Astrocyte (in vitro differentiated cells and primary cell): Measurements from ENCODE around the gene HPSE. TPM values are rescaled to one million over a fixed set of nuclear protein-coding genes. Genes with fewer than 3 reads are reported as not detected.
"Not testable (repeated sequence)": the region's sequence is repeated elsewhere in the genome, so short reads cannot be mapped to it uniquely, and the experiment has no call there.

Experiments used
- DNase-seq: peaks from one replicate; pipeline ENCODE4 v3.0.0-alpha.2; 2010; ENCODE audit warnings: low read depth
- FAIRE-seq: peaks from 2 replicates; lab custom pipeline; 2011; peaks lifted over from hg19 to GRCh38; lab: Jason Lieb, UNC
- H2AFZ ChIP-seq: 2 replicates; pipeline ENCODE4 v1.6.0; 2012; ENCODE audit warnings: low read depth, low read length, inconsistent platforms
- H3K27ac ChIP-seq: 2 replicates; pipeline ENCODE4 v1.5.1; 2011; ENCODE audit warnings: low read depth, low read length, inconsistent platforms
- H3K27me3 ChIP-seq: 2 replicates; pipeline ENCODE4 v1.6.0; 2011; ENCODE audit warnings: low read length, inconsistent platforms; ENCODE audit not compliant: insufficient read depth
- H3K36me3 ChIP-seq: 2 replicates; pipeline ENCODE4 v1.5.1; 2011; ENCODE audit warnings: low read length, inconsistent platforms; ENCODE audit not compliant: insufficient read depth
- H3K4me1 ChIP-seq: 2 replicates; pipeline ENCODE4 v1.5.1; 2011; ENCODE audit warnings: low read length, inconsistent platforms; ENCODE audit not compliant: insufficient read depth
- H3K4me2 ChIP-seq: 2 replicates; pipeline ENCODE4 v1.6.0; 2012; ENCODE audit warnings: low read length, inconsistent platforms
- H3K4me3 ChIP-seq: 2 replicates; pipeline ENCODE4 v1.5.1; 2011; ENCODE audit warnings: low read depth, mild to moderate bottlenecking, low read length, inconsistent platforms; ENCODE audit not compliant: insufficient read depth
- H3K79me2 ChIP-seq: 2 replicates; pipeline ENCODE4 v1.6.0; 2012; ENCODE audit warnings: mild to moderate bottlenecking, low read length, inconsistent platforms; ENCODE audit not compliant: insufficient read depth
- H3K9ac ChIP-seq: 2 replicates; pipeline ENCODE4 v1.6.0; 2012; ENCODE audit warnings: mild to moderate bottlenecking, low read length, inconsistent platforms
- H3K9me3 ChIP-seq: 2 replicates; pipeline ENCODE4 v1.5.1; 2012; ENCODE audit warnings: low read depth, mild to moderate bottlenecking, low read length, inconsistent platforms; ENCODE audit not compliant: insufficient read depth
- H4K20me1 ChIP-seq: 2 replicates; pipeline ENCODE4 v1.6.0; 2012; ENCODE audit warnings: low read length, inconsistent platforms; ENCODE audit not compliant: insufficient read depth
- H3K27ac Mint-ChIP-seq: one replicate; pipeline ENCODE4 v1.8.0; 2021; ENCODE audit warnings: mild to moderate bottlenecking, mixed read lengths; ENCODE audit not compliant: unreplicated experiment
- H3K27me3 Mint-ChIP-seq: one replicate; pipeline ENCODE4 v1.8.0; 2021; ENCODE audit warnings: low read depth, mixed read lengths; ENCODE audit not compliant: unreplicated experiment
- H3K36me3 Mint-ChIP-seq: one replicate; pipeline ENCODE4 v1.8.0; 2021; ENCODE audit warnings: low read depth, mixed read lengths; ENCODE audit not compliant: unreplicated experiment
- H3K4me1 Mint-ChIP-seq: one replicate; pipeline ENCODE4 v1.8.0; 2021; ENCODE audit warnings: low read depth, mixed read lengths; ENCODE audit not compliant: unreplicated experiment
- H3K4me3 Mint-ChIP-seq: one replicate; pipeline ENCODE4 v1.8.0; 2021; ENCODE audit warnings: mild to moderate bottlenecking, moderate library complexity, mixed read lengths; ENCODE audit not compliant: unreplicated experiment
- H3K9me3 Mint-ChIP-seq: one replicate; pipeline ENCODE4 v1.8.0; 2021; ENCODE audit warnings: mild to moderate bottlenecking, mixed read lengths; ENCODE audit not compliant: unreplicated experiment
- EZH2 ChIP-seq: IDR thresholded peaks from 2 replicates; pipeline ENCODE4 v1.6.1; 2012; ENCODE audit warnings: mild to moderate bottlenecking, low read length, inconsistent platforms; ENCODE audit not compliant: insufficient read depth
- total RNA-seq: library from RNA; stranded (reverse); gene quantifications from 2 replicates; pipeline ENCODE4 v1.2.1, GENCODE V29; 2021
- TF ChIP-seq, protein P1 (sequence below): IDR thresholded peaks from 2 replicates; pipeline ENCODE4 v1.5.1; 2011; ENCODE audit warnings: low read depth, mild to moderate bottlenecking, inconsistent platforms, low read length, moderate library complexity; ENCODE audit not compliant: insufficient read depth

HPSE gene
- total RNA-seq, 1 donor from 2014 or later, result 0.75 TPM

DNA sequence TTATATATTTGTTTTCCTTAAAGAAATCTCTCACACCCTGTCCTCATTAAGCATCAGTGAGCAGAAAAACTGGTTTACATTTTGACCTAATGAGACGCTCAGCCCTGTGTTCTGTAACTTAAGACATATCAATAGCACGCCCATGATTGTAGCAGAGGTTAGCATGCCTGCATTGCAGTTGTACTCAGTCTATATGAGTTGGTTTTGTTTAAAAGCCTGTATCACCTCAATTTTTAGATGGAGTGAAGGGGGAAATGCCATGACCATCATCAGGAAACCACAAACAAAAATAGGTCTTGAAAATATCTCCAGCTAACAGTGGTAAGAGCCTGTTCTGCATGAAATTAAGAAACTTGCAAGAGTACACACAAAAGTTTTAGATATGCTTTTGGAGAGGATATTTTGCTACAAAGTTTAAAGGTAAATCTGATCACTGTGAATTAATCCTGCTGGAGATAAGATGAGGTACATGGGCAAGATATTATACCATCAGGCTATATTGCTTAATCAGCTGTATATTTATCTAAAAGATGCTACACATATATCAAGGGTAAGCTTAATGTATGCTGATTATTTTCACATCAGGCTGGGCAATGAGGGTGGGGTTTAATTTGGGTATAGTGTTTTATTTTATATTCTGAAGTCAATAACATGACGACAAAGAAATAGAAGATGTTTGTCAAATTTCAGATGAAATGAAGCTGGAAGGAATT is 36.9 kb downstream of the HPSE start:
- H3K9ac ChIP-seq, result no peak overlapping the region
- Mint-ChIP-seq H3K4me1 (no peaks in the 10 kb centered on the region), H3K9me3 (no peaks in the 10 kb centered on the region), H3K4me3 (no peak overlapping the region), H3K27me3 (no peaks in the 10 kb centered on the region), H3K27ac (no peak overlapping the region), H3K36me3 (no peaks in the 10 kb centered on the region)
- H2AFZ ChIP-seq, result no peak overlapping the region
- no peaks in the 10 kb centered on the region for H3K9me3 ChIP-seq
- no peak overlapping the region for H3K4me3 ChIP-seq
- DNase-seq, result no peak
- H3K36me3 ChIP-seq, result no peaks in the 10 kb centered on the region
- H3K4me2 ChIP-seq, result no peak overlapping the region
- no peaks in the 10 kb centered on the region for H3K79me2 ChIP-seq
- H3K27ac ChIP-seq, result no peak overlapping the region
- H4K20me1 ChIP-seq, result no peaks in the 10 kb centered on the region
- TF ChIP-seq, protein P1, sequence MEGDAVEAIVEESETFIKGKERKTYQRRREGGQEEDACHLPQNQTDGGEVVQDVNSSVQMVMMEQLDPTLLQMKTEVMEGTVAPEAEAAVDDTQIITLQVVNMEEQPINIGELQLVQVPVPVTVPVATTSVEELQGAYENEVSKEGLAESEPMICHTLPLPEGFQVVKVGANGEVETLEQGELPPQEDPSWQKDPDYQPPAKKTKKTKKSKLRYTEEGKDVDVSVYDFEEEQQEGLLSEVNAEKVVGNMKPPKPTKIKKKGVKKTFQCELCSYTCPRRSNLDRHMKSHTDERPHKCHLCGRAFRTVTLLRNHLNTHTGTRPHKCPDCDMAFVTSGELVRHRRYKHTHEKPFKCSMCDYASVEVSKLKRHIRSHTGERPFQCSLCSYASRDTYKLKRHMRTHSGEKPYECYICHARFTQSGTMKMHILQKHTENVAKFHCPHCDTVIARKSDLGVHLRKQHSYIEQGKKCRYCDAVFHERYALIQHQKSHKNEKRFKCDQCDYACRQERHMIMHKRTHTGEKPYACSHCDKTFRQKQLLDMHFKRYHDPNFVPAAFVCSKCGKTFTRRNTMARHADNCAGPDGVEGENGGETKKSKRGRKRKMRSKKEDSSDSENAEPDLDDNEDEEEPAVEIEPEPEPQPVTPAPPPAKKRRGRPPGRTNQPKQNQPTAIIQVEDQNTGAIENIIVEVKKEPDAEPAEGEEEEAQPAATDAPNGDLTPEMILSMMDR, result no peak
- TF ChIP-seq EZH2, result no peak
- FAIRE-seq, result no peak
- no peaks in the 10 kb centered on the region for H3K4me1 ChIP-seq
- H3K27me3 ChIP-seq, result no peaks in the 10 kb centered on the region

DNA sequence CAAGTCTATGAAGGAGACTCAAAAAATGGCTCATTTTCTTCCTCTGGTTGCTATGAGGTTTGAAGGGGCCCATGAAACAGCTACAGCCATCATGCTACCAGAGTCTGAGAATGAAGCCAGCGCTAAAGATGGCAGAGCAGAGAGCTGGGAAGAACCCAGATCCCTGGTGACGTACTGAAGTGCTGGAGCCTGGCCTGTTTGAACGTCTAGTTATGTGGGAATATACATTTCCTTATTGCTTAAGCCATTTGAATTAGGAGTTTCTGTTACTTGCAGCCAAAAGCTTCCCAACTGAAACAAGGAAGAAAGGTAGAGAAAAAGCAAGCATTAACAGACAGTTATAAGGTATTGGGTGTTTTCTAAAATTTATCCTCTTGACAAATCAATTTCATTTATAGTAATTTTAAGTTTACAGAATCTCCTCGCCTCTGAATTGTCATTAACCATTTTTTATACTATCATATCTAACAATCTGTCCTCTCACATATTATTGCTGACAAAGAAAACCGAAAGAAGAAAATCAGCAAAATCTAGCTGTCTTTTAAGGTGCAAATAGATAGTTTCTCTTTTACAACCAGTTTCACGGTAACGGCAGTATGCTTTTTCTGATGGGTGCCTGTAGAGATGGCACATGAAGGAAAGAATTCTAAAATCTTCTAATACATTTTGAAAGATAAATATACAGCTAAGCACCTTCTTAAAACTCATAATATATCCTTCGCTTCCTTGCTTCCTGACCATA is 41.2 kb downstream of the HPSE start:
- no peaks in the 10 kb centered on the region for H3K36me3 ChIP-seq

DNA sequence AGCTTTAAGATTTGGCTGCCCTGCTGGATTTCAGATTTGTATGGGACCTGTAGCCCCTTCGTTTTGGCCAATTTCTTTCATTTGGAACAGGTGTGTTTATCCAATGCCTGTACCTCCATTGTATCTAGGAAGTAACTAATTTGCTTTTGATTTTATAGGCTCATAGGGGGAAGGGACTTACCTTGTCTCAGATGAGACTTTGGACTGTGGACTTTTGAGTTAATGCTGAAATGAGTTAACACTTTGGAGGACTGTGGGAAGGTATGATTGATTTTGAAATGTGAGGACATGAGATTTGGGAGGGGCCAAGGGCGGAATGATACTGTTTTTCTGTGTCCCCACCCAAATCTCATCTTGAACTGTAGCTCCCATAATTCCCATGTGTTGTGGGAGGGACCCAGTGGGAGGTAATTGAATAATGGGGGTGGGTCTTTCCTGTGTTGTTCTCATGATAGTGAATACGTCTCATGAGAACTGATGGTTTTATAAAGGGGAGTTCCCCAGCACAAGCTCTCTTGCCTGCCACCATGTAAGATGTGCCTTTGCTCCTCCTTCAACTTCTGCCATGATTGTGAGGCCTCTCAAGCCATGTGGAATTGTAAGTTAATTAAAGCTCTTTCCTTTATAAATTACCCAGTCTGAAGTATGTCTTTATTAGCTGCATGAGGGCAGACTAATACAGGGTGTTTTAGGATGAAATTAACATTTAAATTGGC is 44.4 kb downstream of the HPSE start:
- H3K27ac ChIP-seq, H3K36me3 ChIP-seq, FAIRE-seq, H3K79me2 ChIP-seq, H3K9ac ChIP-seq, H3K4me3 ChIP-seq, H3K9me3 ChIP-seq, H4K20me1 ChIP-seq, H3K27me3 ChIP-seq, H3K36me3 Mint-ChIP-seq, H3K4me1 ChIP-seq, H3K9me3 Mint-ChIP-seq, DNase-seq, H3K4me2 ChIP-seq, H2AFZ ChIP-seq, H3K27ac Mint-ChIP-seq, H3K27me3 Mint-ChIP-seq, H3K4me1 Mint-ChIP-seq, H3K4me3 Mint-ChIP-seq: not testable (repeated sequence)

More for the DNA sequence above, 41.2 kb downstream of the HPSE start:
- Mint-ChIP-seq H3K27ac (no peak overlapping the region), H3K36me3 (no peaks in the 10 kb centered on the region), H3K27me3 (peaks cover 2% of the 10 kb centered on the region), H3K9me3 (peaks cover 7% of the 10 kb centered on the region), H3K4me1 (no peaks in the 10 kb centered on the region), H3K4me3 (no peak overlapping the region)
- no peak for FAIRE-seq
- Histone ChIP-seq H2AFZ (no peak overlapping the region), H3K4me2 (no peak overlapping the region), H4K20me1 (no peaks in the 10 kb centered on the region), H3K27ac (no peak overlapping the region), H3K4me3 (no peak overlapping the region), H3K9ac (no peak overlapping the region), H3K4me1 (no peaks in the 10 kb centered on the region), H3K9me3 (no peaks in the 10 kb centered on the region), H3K27me3 (no peaks in the 10 kb centered on the region), H3K79me2 (no peaks in the 10 kb centered on the region)
- DNase-seq, result no peak
- TF ChIP-seq, protein P1, result no peak
- TF ChIP-seq EZH2, result no peak

DNA sequence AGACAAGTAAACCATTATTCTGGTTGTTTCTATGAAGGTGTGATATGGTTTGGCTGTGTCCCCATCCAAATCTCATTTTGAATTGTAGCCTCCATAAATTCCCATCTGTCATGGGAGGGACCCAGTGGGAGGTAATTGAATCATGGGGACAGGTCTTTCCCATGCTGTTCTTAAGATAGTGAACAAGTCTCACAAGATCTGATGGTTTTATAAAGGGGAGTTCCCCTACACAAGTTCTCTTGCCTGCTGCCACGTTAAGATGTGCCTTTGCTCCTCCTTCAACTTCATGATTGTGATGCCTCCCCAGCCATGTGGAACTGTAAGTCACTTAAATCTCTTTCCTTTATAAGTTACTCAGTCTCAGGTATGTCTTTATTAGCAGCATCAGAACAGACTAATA is 46.3 kb downstream of the HPSE start:
- not testable (repeated sequence) for H3K79me2 ChIP-seq, H2AFZ ChIP-seq, FAIRE-seq, H3K4me1 ChIP-seq, H3K27ac ChIP-seq, H3K9me3 ChIP-seq, H4K20me1 ChIP-seq, H3K4me2 ChIP-seq, H3K9ac ChIP-seq, H3K27ac Mint-ChIP-seq, H3K27me3 Mint-ChIP-seq, H3K36me3 Mint-ChIP-seq, H3K36me3 ChIP-seq, H3K4me1 Mint-ChIP-seq, DNase-seq, H3K4me3 ChIP-seq, H3K9me3 Mint-ChIP-seq, H3K27me3 ChIP-seq, H3K4me3 Mint-ChIP-seq
